Measurements from ENCODE around the gene ZNF519. TPM values are rescaled to one million over a fixed set of nuclear protein-coding genes. Genes with fewer than 3 reads are reported as not detected.

ZNF519 gene
- total and polyA plus RNA-seq, 12 donors: 0.36 to 8.7 (median 1.9) TPM

DNA sequence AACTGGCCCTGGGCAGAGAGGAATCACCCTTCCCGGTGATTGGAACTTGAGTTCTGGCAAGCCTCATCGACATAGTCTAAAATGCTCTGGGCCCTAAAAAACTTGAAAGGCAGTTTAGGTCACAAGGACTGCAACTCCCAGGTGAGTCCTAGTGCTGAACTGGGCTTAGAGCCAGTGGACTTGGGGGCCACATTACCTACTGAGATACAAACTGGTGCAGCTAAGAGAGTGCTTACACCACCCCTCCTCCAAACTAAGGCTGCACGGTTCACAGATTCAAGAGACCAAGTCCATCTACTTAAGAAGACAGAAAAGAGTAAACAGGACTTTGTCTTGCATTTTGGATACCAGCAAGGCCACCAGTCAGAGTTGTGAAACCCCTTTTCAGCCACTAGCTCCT lies 25.3 kb downstream of the ZNF519 start:
- no peaks in the 10 kb centered on the region for H3K9me3 ChIP-seq (replicated peaks in 1 of 3)
- intact Hi-C loops (cut with DNase I): no loop called here
- 90 to 99% (median 94%) methylated on average over 3 of the region's 3 CpGs for WGBS, 4 donors

DNA sequence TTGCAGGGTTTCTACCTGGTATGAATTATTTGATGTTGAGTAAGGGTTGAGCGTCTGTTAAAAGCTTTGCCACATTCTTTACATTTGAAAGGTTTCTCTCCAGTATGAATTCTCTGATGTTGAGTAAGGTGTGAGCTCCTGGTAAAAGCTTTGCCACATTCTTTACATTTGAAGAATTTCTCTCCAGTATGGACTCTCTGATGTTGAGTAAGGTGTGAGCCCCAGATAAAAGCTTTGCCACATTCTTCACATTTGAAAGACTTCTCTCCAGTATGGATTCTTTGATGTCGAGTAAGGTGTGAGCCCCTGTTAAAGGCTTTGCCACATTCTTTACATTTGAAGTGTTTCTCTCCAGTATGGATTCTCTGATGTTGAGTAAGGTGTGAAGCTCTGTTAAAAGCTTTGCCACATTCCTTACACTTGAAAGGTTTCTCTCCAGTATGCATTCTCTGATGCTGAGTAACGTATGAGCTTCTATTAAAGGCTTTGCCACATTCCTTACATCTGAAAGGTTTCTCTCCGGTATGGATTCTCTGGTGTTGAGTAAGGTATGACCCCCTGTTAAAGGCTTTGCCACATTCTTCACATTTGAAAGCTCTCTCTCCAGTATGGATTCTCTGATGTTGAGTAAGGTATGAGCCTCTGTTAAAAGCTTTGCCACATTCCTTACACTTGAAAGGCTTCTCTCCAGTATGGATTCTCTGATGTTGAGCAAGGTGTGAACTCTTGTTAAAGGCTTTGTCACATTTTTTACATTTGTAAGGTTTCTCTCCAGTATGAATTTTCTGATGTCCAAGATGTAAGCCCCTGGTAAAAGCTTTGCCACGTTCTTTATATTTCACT lies 27.1 kb downstream of the ZNF519 start:
- no peaks in the 10 kb centered on the region for H3K4me1 ChIP-seq (replicated peaks in 1 of 2)
- DNase-seq: no peak
- H3K36me3 ChIP-seq (replicated peaks in 1 of 2): no peaks in the 10 kb centered on the region
- no peaks in the 10 kb centered on the region for H3K27me3 ChIP-seq
- 94 to 98% (median 96%) methylated on average over 5 of the region's 5 CpGs for WGBS, 4 donors
- no peak overlapping the region for H3K27ac ChIP-seq
- no peak for TF ChIP-seq POLR2A (IDR thresholded peaks at IDR 0.05)
- TF ChIP-seq, protein P1, sequence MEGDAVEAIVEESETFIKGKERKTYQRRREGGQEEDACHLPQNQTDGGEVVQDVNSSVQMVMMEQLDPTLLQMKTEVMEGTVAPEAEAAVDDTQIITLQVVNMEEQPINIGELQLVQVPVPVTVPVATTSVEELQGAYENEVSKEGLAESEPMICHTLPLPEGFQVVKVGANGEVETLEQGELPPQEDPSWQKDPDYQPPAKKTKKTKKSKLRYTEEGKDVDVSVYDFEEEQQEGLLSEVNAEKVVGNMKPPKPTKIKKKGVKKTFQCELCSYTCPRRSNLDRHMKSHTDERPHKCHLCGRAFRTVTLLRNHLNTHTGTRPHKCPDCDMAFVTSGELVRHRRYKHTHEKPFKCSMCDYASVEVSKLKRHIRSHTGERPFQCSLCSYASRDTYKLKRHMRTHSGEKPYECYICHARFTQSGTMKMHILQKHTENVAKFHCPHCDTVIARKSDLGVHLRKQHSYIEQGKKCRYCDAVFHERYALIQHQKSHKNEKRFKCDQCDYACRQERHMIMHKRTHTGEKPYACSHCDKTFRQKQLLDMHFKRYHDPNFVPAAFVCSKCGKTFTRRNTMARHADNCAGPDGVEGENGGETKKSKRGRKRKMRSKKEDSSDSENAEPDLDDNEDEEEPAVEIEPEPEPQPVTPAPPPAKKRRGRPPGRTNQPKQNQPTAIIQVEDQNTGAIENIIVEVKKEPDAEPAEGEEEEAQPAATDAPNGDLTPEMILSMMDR (IDR thresholded peaks at IDR 0.05): no peak
- intact Hi-C loops (cut with DNase I): no loop called here
- H3K4me3 ChIP-seq: no peak overlapping the region
- H3K9me3 ChIP-seq (replicated peaks in 1 of 3): no peaks in the 10 kb centered on the region

More for the DNA sequence above, 25.3 kb downstream of the ZNF519 start:
- H3K36me3 ChIP-seq (replicated peaks in 1 of 2): no peaks in the 10 kb centered on the region
- TF ChIP-seq, protein P1 (IDR thresholded peaks at IDR 0.05): no peak
- no peak for TF ChIP-seq POLR2A (IDR thresholded peaks at IDR 0.05)
- DNase-seq: no peak
- no peaks in the 10 kb centered on the region for H3K4me1 ChIP-seq (replicated peaks in 1 of 2)
- no peak overlapping the region for H3K27ac ChIP-seq
- no peaks in the 10 kb centered on the region for H3K27me3 ChIP-seq
- no peak overlapping the region for H3K4me3 ChIP-seq

DNA sequence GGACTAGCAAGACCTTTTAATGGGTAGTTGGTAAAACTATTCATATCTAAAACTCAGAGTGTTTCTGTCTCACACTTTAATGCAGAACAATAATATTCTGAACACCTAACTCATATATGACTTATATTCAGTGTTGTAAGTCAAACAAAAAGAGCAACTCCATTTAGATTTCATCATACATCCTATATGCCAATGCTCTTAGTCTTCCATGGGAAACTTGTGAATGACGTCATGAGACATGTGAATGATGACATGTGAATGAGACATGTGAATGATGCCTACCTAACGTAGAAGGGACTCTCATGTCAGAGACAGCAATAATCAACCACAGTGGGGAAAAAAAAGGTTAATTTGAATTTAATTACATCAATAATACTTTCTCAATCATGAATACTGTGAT lies 28.0 kb downstream of the ZNF519 start:
- H3K4me3 ChIP-seq: no peak overlapping the region
- intact Hi-C loops (cut with DNase I): no loop called here
- DNase-seq: no peak
- H3K27ac ChIP-seq: no peak overlapping the region
- no peaks in the 10 kb centered on the region for H3K36me3 ChIP-seq (replicated peaks in 1 of 2)
- 87 to 100% (median 96%) methylated on average over 2 of the region's 2 CpGs for WGBS, 4 donors
- no peaks in the 10 kb centered on the region for H3K27me3 ChIP-seq
- H3K4me1 ChIP-seq (replicated peaks in 1 of 2): no peaks in the 10 kb centered on the region
- no peak for TF ChIP-seq POLR2A (IDR thresholded peaks at IDR 0.05)
- TF ChIP-seq, protein P1 (IDR thresholded peaks at IDR 0.05): no peak
- no peaks in the 10 kb centered on the region for H3K9me3 ChIP-seq (replicated peaks in 1 of 3)

DNA sequence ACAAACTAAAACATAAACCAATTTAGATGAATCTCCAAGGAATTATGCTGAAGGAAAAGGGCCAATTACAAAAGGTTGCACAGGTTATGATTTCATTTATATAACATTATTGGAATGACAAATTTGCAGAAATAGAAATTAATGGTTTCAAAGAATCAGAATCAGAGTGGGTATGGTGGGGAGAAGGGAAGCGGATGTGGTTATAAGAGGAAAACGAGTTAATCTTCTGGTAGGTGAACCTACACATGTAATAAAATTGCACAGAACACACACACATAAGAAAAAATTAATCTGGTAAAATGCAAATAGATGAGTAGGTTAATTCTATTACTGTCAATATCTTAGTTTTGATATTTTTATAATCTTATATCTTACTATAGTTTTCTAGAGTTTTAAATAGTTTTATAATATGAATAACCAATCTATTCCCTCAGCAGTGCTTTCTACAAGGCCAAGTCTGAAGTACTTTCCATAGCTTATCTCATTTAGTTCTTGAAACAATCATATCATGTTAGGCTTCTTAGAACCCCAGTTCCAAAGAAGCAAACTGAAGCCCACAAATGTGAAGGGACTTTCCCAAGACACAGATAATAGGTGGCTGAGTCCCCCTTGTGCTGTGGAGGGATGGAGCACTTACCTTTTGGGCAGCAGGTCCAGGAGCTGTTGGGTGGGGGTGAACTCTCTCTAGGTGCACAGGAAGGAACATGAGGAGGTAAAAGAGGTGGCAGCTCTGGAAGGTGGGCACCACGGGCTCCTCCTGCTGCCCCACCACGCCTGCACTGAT lies 31.5 kb downstream of the ZNF519 start:
- no peak for DNase-seq
- Histone ChIP-seq H3K36me3 (replicated peaks in 1 of 2) (no peaks in the 10 kb centered on the region), H3K27ac (no peak overlapping the region), H3K4me1 (replicated peaks in 1 of 2) (no peaks in the 10 kb centered on the region), H3K27me3 (no peaks in the 10 kb centered on the region), H3K9me3 (replicated peaks in 1 of 3) (no peaks in the 10 kb centered on the region), H3K4me3 (no peak overlapping the region)
- WGBS, 4 donors: 92 to 96% (median 93%) methylated on average over 4 of the region's 4 CpGs
- intact Hi-C loops (cut with DNase I): no loop called here
- TF ChIP-seq, protein P1 (IDR thresholded peaks at IDR 0.05): no peak
- no peak for TF ChIP-seq POLR2A (IDR thresholded peaks at IDR 0.05)

Measured in adrenal gland (tissue), 12 donors.